COLO829 (cell line): ENCODE measurements around the gene MALL.
"Not testable (repeated sequence)": the region's sequence is repeated elsewhere in the genome, so short reads cannot be mapped to it uniquely, and the experiment has no call there.

Experiments
- DNase-seq: peaks from one replicate; pipeline ENCODE4 v3.0.0; 2012; ENCODE audit warnings: low spot score

Gene MALL

DNA sequence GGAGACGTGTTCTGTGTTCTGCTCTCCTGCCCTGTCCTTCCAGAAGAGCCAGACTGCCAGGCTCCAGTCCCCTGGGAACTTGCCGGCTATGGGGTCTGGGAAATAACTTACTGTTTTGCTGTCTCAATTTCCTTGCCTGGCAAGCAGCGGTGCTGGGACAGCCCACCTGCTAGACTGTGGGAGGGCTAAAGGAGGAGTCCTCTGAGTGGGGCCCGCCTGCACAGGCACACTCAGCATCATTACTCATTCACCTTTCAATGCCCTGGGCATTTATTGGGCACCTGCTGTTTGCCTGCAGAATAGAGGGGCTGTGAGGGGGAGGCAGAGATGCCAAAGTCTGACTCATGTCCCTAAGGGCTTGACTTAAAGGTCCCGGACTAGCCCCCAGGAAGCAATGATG lies 65.4 kb downstream of the MALL start:
- DNase-seq: not testable (repeated sequence)

DNA sequence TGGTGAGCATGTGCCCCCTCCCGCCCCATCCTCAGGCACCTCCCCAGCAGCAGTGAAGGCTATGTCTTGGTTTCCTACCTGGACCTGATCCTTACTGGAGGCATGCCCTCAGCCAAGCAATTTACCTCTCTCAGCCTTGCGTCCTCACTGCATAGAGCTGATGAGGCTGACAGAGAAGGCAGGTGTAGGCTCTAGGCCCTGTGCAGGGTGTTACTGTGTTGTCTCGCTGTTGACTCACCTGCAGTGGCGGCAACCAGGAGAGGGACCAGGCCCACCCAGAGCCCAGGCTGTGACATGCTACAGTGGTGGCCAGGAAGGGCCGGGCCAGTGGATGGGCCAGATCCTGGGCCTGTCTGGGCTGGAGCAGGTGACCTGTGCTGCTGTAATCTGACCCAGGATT lies 65.9 kb downstream of the MALL start:
- not testable (repeated sequence) for DNase-seq

DNA sequence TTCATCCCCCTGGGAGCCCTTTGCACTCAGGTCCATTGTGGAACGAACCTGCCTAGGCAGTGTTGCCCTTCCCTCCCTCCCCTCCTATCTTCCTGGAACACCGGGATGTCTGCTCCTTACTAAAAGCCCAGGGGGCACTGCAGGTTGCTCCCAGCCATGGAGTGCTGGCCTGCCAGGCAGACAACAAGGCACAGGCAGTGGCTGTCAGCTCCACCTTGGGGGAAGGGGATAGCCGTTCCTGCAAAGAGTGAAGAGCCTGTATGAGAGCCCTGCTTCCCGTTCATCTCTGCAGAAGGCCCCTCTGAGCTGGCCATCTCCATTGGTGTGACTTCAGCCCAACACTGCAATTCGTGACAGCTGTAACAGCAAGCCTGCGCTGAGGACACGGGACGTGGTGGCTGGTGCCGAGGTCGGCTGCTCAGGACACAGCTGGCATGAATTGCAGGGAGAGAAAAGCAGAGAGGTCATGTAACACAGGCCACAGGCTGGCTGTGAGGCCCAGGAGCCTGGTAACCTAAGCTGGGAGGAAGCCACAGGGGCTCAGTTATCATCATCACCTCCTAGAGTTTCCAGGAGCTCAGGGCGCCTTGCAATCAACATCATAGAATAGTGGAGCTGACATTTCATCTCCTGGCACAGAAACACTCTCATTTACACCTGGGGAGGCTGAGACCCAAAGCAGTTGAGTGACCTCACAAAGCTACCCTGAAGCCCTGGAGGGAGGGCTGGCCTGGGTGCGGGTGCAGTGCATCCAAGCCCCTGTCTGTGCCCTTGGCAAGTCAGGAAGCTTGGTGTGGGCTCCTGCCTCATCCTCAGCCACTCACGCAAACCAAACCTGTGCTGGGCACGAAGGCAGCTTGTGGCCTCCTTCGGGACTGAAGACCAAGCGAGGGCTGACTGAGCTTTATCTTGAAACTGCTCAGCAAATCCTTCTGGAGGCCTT lies 67.1 kb downstream of the MALL start:
- not testable (repeated sequence) for DNase-seq

DNA sequence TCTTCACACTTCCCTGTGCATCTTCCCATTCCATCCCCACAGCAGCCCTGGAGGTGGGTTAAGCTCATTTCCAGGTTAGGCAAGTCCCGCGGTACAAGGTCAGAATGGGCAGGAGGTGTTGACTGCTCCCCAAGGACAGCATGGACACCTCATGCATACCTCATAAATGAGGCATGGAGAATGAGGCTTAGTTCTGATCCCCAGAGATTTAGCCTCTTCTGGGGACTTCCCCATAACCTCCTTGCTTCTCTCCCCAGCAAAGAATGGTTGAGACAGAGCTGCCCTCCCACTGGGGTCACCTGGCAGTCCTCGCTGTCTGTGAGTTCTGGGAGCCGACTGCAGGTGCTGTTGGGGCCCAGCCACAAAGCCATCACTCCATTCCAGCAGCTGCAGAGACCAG lies 68.4 kb downstream of the MALL start:
- DNase-seq: not testable (repeated sequence)

DNA sequence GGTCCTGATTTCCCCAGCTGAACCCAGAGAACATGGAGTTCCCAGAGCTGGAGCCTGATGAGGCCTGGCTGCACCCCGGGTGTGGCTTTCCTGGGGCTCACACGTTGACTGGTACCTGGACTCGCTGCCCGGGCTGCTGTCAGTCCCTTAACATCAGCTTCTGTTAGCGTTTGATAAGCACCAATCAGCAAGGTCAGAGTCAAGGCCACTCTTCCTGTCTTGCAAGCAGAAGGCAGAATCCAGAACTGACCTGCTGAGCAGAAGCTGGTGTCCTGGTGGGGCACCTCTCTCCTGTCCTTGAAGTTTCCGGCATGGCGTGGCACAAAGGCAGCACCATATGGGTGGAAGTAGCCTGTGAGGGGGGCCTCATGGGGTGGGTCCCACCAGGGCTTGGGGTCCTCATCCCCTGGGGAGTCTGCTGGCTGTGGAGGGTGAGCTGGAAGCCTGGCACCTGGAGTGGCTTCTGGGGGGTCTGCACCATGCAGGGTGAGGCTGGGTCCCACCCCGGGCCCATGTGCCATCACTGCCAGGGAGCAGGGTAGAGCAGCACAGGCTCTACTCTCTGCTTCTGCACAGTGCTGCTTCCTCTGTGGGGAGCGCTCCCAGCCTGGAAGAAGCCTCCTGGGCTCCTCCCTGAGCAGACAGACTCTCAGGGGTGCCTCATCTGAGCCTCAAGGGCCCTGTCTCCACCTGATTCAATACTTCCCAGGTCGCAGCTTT lies 73.5 kb downstream of the MALL start:
- DNase-seq: not testable (repeated sequence)

DNA sequence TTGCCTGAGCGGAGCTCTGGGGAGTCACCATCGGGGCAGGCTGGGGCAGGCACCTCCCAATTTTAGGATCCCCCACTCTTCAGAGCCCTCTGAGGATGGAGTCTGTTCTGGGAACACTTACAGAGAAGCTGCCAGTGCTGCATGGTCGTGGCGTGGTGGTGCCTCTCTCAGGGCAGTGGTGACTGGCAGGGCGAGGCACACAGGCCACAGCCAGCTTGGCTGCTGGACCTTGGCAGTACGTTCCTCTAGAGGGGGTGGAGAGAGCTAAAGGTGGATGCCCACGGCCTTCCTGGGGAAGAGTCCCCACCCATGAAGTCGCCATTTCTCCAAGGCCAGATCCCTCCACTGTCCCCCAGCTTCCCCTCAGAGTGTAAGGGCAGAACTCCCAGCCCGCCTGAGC lies 78.3 kb downstream of the MALL start:
- DNase-seq: not testable (repeated sequence)

DNA sequence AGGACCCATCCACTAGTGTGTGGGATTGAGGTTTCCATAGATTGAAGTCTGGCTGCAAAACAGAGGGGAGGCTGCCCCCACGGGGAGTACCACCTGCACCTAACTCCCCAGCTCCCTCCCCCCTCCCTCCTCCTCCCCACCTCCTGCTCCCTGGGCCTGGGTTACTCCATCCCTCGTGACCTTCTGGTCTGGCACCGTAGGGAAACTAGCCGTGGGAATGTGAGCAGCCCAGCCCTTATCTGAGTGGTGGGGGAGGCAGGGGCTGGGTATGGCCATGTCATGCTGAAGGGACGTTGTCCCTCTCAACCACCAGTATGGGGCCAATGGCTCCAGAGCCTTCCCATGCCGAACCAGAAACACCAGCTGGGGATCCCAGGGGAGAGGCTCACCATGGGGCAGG lies 80.2 kb downstream of the MALL start:
- DNase-seq: not testable (repeated sequence)

DNA sequence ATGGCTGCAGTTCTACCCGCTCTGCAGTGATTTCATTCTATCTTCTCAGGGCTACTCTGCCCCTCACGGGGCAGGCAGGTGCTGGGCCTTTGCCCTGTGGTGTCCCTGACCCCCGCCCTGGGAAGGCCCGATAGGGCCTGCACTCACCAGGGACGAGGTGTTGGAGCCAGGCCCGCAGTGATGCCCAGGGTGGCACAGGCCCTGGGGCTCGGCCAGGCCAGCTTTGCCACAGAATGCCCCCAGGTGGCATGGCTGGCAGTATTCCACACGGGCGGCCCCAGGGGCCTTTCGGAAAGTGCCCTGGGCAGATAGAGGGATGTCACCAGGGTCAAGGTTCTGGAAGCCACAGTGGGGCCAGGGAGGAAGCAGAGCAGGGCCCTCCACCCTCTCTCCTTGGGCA lies 80.7 kb downstream of the MALL start:
- DNase-seq: not testable (repeated sequence)
